NT2/D1 (cell line): ENCODE measurements around the gene KAZN.

Experiments used
- SUZ12 ChIP-seq: IDR thresholded peaks from 2 replicates; pipeline ENCODE4 v1.6.1; 2011; ENCODE audit not compliant: insufficient read length, insufficient read depth; ENCODE audit errors: extremely low read depth
- ZNF274 ChIP-seq: IDR thresholded peaks from 2 replicates; pipeline ENCODE4 v1.6.1; 2011; ENCODE audit warnings: mild to moderate bottlenecking, low read depth, low read length

GRCh38 chr1:15008783-15009729 lies 410.6 kb downstream of the KAZN start:
- TF ChIP-seq ZNF274 (no peak), SUZ12 (no peak)
